HEK293 (cell line): ENCODE results near the gene SLC47A2.

Source experiments
- CTCF ChIA-PET: fragments of 350-600 bp; formaldehyde crosslinking; extraction: SDS; loops from one replicate; lab custom pipeline; 2021; ENCODE audit warnings: antibody characterized with exemption; lab: Yijun Ruan, JAX
- POLR2A ChIA-PET: fragments of 300-600 bp; formaldehyde crosslinking; extraction: SDS; loops from one replicate; lab custom pipeline; 2020; ENCODE audit warnings: antibody characterized with exemption, inconsistent platforms; lab: Yijun Ruan, JAX
- H3K27ac ChIP-seq: fragments of 200-500 bp; sonication (Bioruptor generic); 2 replicates; pipeline ENCODE4 v1.5.1; 2014; ENCODE audit warnings: low read depth, low read length, control low read depth, inconsistent platforms; ENCODE audit errors: extremely low read depth
- H3K36me3 ChIP-seq, 2 experiments: fragments of 200-500 bp in 1 of 2; sonication (Bioruptor generic) in 1 of 2; 1 replicate in 1 of 2; 2 replicates in 1 of 2; pipeline ENCODE4 v1.5.1; 2014 to 2017; ENCODE audit warnings: inconsistent platforms in 2 of 2, low read length in 2 of 2; ENCODE audit not compliant: control insufficient read depth in 2 of 2, insufficient read depth in 1 of 2
- H3K4me1 ChIP-seq: fragments of 200-500 bp; sonication (Bioruptor generic); 2 replicates; pipeline ENCODE4 v1.5.1; 2014; ENCODE audit warnings: mild to moderate bottlenecking, low read length, inconsistent platforms; ENCODE audit not compliant: control insufficient read depth, insufficient read depth
- H3K4me3 ChIP-seq: 2 replicates; pipeline ENCODE4 v1.5.1; 2011; ENCODE audit warnings: low read depth, mild to moderate bottlenecking, control low read depth, low read length, moderate library complexity
- H3K9me3 ChIP-seq: fragments of 200-500 bp; sonication (Bioruptor generic); 2 replicates; pipeline ENCODE4 v1.5.1; 2014; ENCODE audit warnings: low read depth, low read length, inconsistent platforms; ENCODE audit not compliant: control insufficient read depth, insufficient read depth
- ATF2 ChIP-seq: fragments of 450-650 bp; formaldehyde crosslinking; IDR thresholded peaks from 2 replicates; pipeline ENCODE4 v1.5.1; 2016; ENCODE audit warnings: missing biosample characterization, missing genetic modification characterization, low read depth
- TSHZ1 ChIP-seq: fragments of 450-650 bp; formaldehyde crosslinking; IDR thresholded peaks from 2 replicates; pipeline ENCODE4 v1.5.1; 2016; ENCODE audit warnings: missing biosample characterization, missing genetic modification characterization, borderline replicate concordance
- YY1 ChIP-seq: fragments of 450-650 bp; formaldehyde crosslinking; IDR thresholded peaks from 2 replicates; pipeline ENCODE4 v1.5.1; 2018; ENCODE audit warnings: missing biosample characterization, missing genetic modification characterization
- ZBTB10 ChIP-seq: fragments of 450-650 bp; formaldehyde crosslinking; IDR thresholded peaks from 2 replicates; pipeline ENCODE4 v1.5.1; 2016; ENCODE audit warnings: missing biosample characterization, missing genetic modification characterization
- ZEB2 ChIP-seq: fragments of 450-650 bp; formaldehyde crosslinking; IDR thresholded peaks from 2 replicates; pipeline ENCODE4 v1.5.1; 2016; ENCODE audit warnings: missing biosample characterization, missing genetic modification characterization
- ZFHX2 ChIP-seq: fragments of 450-650 bp; formaldehyde crosslinking; conservative IDR thresholded peaks from 2 replicates; pipeline ENCODE4 v1.5.1; 2016; ENCODE audit warnings: missing biosample characterization, missing genetic modification characterization
- ZNF121 ChIP-seq: fragments of 450-650 bp; formaldehyde crosslinking; IDR thresholded peaks from 2 replicates; pipeline ENCODE4 v1.5.1; 2016; ENCODE audit warnings: missing biosample characterization, missing genetic modification characterization
- ZNF132 ChIP-seq: fragments of 450-650 bp; formaldehyde crosslinking; IDR thresholded peaks from 2 replicates; pipeline ENCODE4 v1.5.1; 2017; ENCODE audit warnings: missing biosample characterization, missing genetic modification characterization, borderline replicate concordance
- ZNF214 ChIP-seq: fragments of 450-650 bp; formaldehyde crosslinking; IDR thresholded peaks from 2 replicates; pipeline ENCODE4 v1.5.1; 2017; ENCODE audit warnings: missing biosample characterization, mild to moderate bottlenecking, missing genetic modification characterization, borderline replicate concordance
- ZNF274 ChIP-seq, 2 experiments: fragments of 200-500 bp in 1 of 2; fragments of 450-650 bp in 1 of 2; sonication (Bioruptor generic) in 1 of 2; formaldehyde crosslinking in 1 of 2; IDR thresholded peaks; 2 replicates each; pipeline versions ENCODE4 v1.5.1 to v1.6.1; 2014 to 2016; ENCODE audit warnings: borderline replicate concordance in 1 of 2, inconsistent platforms in 1 of 2, low read length in 1 of 2, missing biosample characterization in 1 of 2, missing genetic modification characterization in 1 of 2
- ZNF280C ChIP-seq: fragments of 450-650 bp; formaldehyde crosslinking; IDR thresholded peaks from 2 replicates; pipeline ENCODE4 v1.5.1; 2016; ENCODE audit warnings: missing biosample characterization, missing genetic modification characterization
- ZNF335 ChIP-seq: fragments of 450-650 bp; formaldehyde crosslinking; conservative IDR thresholded peaks from 2 replicates; pipeline ENCODE4 v1.5.1; 2016; ENCODE audit warnings: missing biosample characterization, missing genetic modification characterization
- ZNF37A ChIP-seq: fragments of 450-650 bp; IDR thresholded peaks from 2 replicates; pipeline ENCODE4 v1.5.1; 2018; ENCODE audit warnings: missing biosample characterization, missing genetic modification characterization
- ZNF416 ChIP-seq: fragments of 450-650 bp; formaldehyde crosslinking; IDR thresholded peaks from 2 replicates; pipeline ENCODE4 v1.5.1; 2016; ENCODE audit warnings: missing biosample characterization, missing genetic modification characterization
- ZNF514 ChIP-seq: fragments of 450-650 bp; formaldehyde crosslinking; IDR thresholded peaks from 2 replicates; pipeline ENCODE4 v1.5.1; 2016; ENCODE audit warnings: missing biosample characterization, missing genetic modification characterization
- TF ChIP-seq, protein P1 (sequence below): fragments of 450-650 bp; formaldehyde crosslinking; IDR thresholded peaks from 2 replicates; pipeline ENCODE4 v1.5.0; 2017; ENCODE audit warnings: missing biosample characterization, missing genetic modification characterization, borderline replicate concordance
- TF ChIP-seq, protein P2 (sequence below): sonication (generic); formaldehyde crosslinking; IDR thresholded peaks from 2 replicates; pipeline ENCODE4 v1.8.1; 2022; ENCODE audit warnings: mild to moderate bottlenecking, moderate library complexity, missing genetic modification reagents

Gene SLC47A2

DNA sequence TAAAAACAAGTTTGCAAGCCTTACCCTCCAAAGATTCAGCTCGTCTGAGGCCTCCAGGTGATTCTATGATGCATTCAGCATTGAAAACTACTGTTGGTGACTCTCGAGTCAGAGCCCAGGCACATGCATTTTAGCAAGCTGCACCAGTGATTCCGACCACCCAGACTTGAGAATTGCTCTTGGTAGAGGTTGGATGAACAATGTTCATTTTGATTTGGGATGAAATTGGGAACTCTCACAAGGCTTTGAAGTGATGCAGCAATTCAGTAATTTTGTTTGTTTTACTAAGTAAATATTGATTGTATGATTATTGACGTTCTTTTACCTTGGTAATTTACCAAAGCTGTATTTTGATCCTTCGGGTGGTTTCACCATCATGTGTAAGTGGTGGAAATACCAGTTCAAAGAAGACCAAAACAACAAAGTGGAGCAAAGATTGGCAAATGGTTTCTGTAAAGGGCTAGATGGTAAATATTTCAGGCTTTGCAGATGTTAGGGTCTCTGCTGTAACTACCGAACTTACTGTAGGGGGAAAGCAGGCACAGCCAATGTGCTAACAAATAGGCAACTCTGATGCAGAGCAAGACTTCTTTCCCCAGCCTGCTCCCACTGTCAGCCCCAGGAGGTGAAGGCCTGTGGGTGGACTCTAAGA is 56.0 kb downstream of the SLC47A2 start (continued):
- TF ChIP-seq, protein P1, sequence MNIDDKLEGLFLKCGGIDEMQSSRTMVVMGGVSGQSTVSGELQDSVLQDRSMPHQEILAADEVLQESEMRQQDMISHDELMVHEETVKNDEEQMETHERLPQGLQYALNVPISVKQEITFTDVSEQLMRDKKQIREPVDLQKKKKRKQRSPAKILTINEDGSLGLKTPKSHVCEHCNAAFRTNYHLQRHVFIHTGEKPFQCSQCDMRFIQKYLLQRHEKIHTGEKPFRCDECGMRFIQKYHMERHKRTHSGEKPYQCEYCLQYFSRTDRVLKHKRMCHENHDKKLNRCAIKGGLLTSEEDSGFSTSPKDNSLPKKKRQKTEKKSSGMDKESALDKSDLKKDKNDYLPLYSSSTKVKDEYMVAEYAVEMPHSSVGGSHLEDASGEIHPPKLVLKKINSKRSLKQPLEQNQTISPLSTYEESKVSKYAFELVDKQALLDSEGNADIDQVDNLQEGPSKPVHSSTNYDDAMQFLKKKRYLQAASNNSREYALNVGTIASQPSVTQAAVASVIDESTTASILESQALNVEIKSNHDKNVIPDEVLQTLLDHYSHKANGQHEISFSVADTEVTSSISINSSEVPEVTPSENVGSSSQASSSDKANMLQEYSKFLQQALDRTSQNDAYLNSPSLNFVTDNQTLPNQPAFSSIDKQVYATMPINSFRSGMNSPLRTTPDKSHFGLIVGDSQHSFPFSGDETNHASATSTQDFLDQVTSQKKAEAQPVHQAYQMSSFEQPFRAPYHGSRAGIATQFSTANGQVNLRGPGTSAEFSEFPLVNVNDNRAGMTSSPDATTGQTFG (tag by site-specific recombination) = no peak
- no peak for TF ChIP-seq ZNF514
- TF ChIP-seq, all 188 proteins: peak for 0

DNA sequence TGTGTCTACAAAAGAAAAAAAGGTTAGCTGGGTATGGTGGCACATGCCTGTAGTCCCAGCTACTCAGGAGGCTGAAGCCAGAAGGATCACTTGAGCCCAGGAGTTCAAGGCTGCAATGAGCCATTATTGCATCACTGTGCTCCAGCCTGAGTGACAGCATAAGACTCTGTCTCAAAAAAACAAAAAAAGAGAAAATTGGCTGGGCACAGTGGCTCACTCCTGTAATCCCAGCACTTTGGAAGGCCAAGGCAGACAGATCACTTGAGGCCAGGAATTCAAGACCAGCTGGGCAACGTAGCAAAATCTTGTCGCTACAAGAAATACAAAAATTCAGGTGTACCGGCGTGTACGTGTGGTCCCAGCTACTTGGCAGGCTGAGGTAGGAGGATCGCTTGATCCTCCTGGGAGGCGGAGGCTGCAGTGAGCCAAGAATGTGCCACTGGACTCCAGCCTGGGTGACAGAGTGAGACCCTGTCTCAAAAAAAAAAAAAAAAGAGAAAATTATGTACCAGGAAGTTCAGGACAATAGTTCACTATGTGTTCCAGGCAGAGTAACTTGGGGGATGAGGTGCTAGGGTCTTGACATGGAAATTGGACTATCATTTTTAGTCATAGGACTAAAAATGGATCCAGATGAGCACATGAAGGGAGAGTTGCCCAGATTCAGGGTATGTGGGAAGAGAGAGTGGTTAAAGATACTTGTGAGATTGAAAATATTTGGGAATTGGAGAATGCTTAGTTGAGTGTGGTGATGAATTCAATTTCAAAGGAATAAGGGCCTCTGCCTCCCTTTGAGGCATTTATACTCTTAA is 56.8 kb downstream of the SLC47A2 start:
- Histone ChIP-seq H3K4me3 (no peak overlapping the region), H3K27ac (no peak overlapping the region), H3K4me1 (peaks cover under 1% of the 10 kb centered on the region; the same call in 1 of the 2 replicates), H3K36me3 (peaks cover 28 to 68% of the 10 kb centered on the region in 2 experiments), H3K9me3 (peaks cover 5% of the 10 kb centered on the region)
- POLR2A ChIA-PET = interaction anchor here (1.2 to 2.5 kb wide), 2 partner anchors 11 kb away, joined by 6 to 12 read pairs; partner anchors contain the start of gene ALDH3A2
- CTCF ChIA-PET = interaction anchor here (0.6 to 1.0 kb wide), 3 partner anchors 10 to 53 kb away, joined by 3 read pairs; no protein-coding TSS in a partner anchor
- TF ChIP-seq ZEB2 (tag by site-specific recombination) (no peak), ZNF37A (tag by site-specific recombination) (no peak), ZFHX2 (tag by site-specific recombination) (no peak), ZNF416 (tag by site-specific recombination) (no peak), ZNF214 (tag by site-specific recombination) (no peak), ZNF335 (tag by site-specific recombination) (no peak), TSHZ1 (tag by site-specific recombination) (no peak), ZNF274 (IDR thresholded peaks at IDR 0.05; ENCODE audit: low read length) (no peak), ZNF274 (tag by site-specific recombination; IDR thresholded peaks at IDR 0.05; ENCODE audit: borderline replicate concordance) (no peak), ZNF121 (tag by site-specific recombination) (no peak), ZNF132 (tag by site-specific recombination) (no peak), YY1 (tag by site-specific recombination) (no peak), ZBTB10 (tag by site-specific recombination) (no peak), ATF2 (tag by site-specific recombination) (no peak), ZNF280C (tag by site-specific recombination) (no peak)
- TF ChIP-seq, protein P2, sequence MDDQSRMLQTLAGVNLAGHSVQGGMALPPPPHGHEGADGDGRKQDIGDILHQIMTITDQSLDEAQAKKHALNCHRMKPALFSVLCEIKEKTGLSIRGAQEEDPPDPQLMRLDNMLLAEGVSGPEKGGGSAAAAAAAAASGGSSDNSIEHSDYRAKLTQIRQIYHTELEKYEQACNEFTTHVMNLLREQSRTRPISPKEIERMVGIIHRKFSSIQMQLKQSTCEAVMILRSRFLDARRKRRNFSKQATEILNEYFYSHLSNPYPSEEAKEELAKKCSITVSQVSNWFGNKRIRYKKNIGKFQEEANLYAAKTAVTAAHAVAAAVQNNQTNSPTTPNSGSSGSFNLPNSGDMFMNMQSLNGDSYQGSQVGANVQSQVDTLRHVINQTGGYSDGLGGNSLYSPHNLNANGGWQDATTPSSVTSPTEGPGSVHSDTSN = no peak
